Activated naive CD8-positive, alpha-beta T cell treated with anti-CD3 and anti-CD28 coated beads, Interleukin-2, amount 50 U/mL, for 16 hours (primary cell): ENCODE results near the gene CHAMP1.
"Not testable (repeated sequence)": the region's sequence is repeated elsewhere in the genome, so short reads cannot be mapped to it uniquely, and the experiment has no call there.

Source experiments
- DNase-seq: peaks from one replicate; pipeline ENCODE4 v3.0.0-alpha.2; 2020; ENCODE audit warnings: low read depth, low spot score

The CHAMP1 gene

DNA sequence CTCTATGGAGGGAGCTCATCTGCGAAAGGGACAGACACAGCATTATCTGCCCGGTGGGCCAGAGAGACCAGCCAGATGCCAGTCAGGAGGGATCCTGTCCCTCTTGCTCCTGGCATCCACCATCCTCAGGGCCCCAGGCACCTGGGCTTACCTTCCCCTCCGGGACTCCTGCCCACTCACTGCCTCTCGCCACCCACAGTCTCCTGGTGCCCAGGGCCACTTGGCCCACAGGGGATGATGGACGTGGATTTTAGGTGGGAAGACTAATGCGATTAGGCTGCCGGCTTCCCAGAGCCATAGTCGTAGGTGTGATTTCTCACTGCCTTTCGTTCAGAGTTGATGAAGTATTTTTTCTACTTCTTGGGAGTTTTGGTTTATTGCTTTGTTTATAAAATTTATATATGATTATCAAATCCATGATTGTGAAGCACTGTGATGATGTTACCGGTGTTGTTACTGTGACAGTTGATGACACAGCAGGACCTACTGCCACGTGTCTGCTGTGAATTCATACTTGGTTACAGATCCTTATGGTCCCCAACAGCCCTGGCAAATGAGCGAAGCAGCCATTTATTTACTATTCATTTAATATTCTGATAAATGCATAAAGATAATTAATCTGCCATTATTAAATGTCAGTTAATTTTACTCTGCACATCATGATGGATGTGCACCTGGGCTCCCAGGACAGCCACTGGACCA lies 14.5 kb upstream of the CHAMP1 start:
- no peak for DNase-seq

DNA sequence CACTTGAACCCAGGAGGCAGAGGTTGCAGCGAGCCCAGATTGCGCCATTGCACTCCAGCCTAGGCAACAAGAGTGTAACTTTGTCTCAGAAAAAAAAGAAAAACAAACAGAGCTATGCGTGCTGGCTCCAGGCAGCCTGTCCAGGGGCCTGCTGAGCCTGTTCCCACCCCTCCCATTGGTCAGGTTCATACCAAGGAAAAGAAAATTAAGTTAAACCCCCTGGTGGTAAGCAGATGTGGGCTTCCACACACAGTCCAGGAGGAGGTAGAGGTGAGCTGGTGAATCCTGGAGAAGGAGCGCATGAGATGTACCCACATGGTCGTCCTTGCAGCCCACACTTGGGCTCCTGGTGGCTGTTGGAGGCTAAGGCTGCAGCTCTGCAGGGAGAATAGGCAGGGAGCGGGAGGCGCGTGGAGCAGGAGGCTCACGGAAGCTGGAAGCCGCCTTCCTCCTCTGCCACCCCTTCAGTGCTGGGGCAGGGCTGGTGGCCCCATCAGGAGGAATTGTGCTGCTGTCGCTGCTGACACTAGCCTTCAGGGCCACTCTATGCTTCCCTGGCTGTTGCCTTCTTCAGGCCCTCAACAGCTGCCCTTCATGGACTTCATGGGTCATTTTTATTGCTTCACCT lies 10.5 kb upstream of the CHAMP1 start:
- DNase-seq, result no peak

DNA sequence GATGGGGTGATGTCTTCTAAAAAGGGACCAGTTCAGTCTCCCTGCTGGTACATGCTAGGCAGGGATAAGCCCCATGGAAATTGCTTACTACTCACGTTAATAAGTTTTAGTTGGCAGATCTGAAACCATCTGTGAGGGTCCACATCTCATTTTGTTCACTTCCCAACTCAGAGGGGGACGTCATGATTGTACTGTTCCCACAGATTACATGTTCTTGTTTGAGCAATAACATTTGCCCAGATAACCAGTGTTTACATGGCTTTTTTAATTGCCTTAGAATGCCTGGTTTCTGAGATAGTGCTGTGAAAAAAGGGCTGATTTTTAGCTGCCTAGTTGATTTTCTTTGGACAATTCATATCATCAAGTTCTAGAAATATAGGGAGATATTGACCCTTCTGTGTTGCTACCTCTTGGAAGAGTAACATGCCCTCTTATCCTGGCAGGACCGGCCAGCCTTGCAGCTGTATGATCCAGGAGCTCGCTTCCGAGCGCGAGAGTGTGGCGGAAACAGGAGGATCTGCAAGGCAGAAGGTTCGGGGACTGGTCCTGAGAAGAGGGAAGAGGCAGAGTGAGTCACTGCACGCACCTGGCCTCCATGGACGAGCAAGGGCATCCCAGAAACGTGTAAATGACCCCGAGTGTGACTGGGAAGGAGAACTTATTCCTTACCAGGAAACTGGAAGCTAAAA lies 9.8 kb upstream of the CHAMP1 start:
- DNase-seq, result no peak

DNA sequence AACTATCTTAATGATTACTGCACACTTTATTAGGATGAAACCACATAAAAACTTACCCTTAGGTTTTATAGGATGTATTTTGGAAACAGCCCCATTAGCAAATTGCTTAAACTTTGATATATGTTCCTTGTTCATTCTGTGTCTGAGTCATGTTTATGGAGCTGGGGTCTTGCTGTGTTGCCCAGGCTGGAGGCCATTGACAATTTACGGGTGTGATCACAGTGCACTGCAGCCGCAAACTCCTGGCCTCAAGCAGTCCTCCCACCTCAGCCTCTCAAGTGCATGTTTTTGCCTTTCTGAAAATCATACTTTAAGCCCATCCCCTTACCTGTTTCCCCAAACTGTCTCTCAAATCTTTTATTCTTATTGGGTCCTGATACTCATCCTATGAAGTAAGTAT lies 5.2 kb upstream of the CHAMP1 start:
- no peak for DNase-seq

DNA sequence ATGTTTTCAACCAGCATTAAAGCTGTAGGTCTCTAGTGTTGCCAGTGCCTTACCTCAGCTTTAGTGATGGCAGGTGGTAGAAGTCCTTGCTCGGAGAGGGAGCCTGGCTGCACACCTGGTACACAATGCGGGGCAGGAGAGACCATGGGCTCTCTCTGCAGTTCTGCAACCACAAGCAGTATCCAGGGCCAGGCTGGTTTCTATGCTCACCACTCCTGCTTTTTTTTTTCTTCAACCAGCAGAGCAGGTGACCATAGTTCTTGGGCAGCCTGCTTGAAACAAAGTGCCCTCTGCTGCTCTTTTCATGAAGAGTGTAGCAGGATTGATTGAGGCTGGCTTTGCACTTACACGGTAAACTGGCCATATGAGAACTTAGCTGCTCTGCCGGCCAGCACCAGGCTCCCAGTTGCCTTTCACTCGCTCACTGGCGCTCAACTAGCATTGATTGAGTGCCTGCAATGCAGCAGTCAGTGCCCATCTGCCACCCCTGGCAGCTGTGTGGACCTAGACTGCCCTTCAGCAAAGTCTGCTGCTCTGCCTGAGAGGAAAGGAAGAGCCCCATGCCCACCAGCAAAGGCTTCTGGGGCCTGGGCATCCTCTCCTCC lies 4.4 kb upstream of the CHAMP1 start:
- DNase-seq, result no peak

DNA sequence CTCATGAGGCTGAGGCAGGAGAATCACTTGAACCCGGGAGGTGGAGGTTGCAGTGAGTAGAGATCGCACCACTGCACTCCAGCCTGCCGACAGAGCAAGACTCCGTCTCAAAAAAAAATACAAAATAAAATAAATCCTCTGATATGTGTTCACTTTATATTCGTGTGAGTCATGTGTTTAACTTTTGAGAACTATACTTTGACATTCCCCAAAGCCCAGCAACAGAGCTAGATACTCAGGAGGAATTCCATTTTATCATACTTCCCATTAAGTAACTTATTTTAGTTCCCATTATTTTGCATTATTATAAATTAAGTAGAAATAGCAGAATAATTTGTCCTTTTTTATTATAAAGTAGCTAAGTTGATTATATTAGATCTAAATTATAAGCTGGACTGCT lies 3.3 kb upstream of the CHAMP1 start:
- DNase-seq, result no peak

DNA sequence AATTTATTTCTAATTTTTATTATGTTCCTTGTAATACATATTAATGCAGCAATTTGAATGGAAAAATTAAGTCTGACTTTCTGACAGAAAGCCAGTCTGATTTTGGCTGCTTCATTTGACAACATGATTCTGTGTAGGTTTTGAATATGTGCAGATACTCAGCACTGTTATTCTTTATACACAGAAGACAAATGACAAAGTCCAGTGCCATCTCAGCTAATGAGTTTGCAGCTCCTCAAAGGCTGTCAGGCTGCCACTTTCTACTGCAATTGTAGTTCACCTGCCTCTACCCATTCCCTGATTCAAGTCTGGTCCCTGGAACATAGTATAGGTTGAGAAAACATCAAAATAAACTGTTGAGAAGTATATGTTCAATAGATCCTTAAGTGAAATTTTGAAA lies 2.9 kb upstream of the CHAMP1 start:
- DNase-seq, result no peak

DNA sequence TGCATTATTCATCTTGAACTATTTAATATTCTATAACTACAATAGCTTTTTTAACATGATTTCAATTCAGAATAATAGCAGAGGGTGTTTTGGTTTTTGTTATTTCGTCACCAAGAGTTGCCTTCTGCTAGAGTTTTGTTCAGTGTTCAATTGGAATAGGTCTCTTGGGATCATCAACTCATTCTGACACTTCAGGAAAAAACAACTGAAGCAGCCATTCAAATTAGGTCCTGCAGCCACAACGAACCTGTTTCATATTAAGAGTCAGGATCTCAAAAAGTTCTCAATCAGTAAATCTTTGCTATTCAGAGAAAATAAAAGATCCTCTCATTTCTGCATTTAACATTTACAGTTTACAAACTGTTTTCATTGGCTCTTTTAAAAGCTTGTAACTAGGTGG lies 2.4 kb upstream of the CHAMP1 start:
- DNase-seq, result no peak

DNA sequence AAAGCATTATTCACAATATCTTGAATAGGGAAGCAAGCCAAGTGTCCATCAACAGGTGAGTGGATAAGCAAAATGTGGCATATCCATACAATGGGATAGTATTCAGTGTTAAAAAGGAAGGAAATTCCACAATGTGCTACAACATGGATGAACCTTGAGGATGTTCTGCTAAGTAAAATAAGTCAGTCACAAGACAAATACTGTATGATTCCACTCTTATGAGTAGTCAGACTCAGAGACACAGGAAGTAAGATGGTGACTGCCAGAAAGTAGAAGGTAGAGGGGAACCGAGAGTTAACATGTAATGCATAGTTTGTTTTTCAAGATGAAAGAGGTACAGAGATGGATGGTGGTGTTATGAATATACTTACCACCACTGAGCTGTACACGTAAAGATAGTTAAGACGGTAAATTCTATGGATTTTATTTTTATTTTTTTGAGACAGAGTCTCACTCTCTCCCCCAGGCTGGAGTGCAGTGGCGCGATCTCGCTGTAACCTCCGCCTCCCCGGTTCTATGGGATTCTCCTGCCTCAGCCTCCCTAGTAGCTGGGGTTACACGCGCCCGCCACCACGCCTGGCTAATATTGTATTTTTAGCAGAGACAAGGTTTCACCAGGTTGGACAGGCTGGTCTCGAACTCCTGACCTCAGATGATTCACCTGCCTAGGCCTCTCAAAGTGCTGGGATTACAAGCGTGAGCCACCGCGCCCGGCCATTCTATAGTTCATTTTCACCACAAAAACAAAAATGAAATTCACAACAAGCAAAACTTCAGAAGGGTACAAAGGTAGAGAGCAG lies 1.0 kb upstream of the CHAMP1 start:
- no peak for DNase-seq

DNA sequence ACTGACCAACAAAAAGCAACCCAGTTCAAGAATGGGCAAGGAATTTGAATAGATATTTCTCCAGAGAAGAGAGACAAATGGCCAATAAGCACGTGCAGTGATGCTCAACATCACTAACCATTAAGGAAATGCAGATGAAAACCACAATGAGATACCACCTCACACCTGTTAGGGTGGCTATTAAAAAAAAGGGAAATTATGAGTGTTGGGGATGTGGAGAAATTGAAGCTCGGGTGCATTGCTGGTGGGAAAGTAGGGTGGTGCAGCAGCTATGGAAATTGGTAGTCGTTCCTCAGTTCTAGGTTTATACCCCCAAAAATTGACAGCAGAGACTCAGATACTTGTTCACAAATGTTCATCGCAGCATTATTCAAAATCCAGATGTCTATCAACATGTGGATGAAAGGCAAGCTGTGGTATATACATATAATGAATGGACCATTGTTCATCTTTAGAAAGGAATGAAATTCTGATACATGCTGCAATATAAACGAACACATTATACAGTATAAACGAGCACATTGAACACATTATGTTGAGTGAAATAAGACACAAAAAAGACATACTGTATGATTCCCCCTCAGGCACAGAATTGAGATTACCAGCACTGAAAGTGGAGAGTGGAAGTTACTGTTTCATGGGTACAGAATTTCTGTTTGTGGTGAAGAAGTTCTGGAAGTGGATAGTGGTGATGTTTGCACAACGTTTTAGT lies 927 bp downstream of the CHAMP1 start:
- no peak for DNase-seq

DNA sequence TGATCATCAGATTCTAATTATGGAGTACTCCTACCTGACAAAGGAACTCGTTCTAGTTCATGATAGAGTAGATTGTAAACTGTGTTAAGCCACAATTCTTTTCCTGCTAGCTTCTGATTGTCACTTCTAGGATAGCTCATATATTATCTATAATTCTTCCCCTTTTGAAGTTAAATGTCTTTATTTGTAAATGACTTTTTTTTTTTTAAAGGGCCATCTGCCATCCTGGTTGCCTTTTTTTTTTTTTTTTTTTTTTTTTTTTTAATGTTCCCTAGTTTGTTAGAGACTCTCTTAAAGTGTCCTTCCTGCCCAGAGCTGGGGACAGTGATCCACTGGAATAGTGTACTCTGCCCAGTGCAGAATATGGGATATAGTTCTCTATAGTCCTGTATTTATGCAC lies 4.3 kb downstream of the CHAMP1 start:
- no peak for DNase-seq

DNA sequence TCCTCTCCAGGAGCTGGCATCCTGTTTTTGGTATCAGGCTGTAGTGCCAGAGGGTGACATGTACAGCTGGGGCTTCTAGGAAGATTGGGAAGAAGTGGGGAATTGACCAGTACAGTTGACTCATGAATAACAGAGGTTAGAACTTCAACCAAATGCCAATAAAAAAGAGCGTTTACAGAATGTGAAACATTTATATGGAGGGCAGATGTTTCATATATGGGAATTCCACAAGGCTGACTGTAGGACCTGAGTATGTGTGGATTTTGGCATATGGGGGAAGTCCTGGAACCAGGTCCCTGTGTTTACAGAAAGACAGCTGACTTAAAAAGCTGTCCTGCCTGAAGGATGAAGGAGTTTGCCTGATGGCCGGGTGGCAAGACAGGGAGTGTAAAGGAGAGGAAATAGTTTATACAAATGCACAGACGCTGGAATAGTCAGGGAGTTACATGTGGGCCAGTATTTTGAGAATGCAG lies 5.2 kb downstream of the CHAMP1 start:
- no peak for DNase-seq

DNA sequence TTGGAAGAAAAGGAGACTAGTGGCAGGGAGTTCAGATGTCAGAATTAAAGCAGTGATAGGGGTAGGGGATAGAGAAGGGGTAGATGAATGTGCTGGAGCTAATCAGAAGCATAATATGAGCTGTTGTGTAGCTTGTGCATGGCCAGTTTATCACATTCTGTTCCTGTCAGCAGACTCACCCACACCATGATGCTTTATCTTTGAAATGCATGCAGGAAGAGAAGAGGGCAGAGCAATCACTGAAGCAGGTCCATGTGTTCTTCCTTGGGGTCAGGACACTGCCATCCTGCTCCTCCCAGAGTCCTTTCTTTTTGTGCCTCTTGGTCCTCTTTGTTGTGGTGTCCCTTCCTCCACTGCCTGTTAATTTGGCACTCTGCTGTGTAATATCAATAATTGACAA lies 5.8 kb downstream of the CHAMP1 start:
- no peak for DNase-seq

DNA sequence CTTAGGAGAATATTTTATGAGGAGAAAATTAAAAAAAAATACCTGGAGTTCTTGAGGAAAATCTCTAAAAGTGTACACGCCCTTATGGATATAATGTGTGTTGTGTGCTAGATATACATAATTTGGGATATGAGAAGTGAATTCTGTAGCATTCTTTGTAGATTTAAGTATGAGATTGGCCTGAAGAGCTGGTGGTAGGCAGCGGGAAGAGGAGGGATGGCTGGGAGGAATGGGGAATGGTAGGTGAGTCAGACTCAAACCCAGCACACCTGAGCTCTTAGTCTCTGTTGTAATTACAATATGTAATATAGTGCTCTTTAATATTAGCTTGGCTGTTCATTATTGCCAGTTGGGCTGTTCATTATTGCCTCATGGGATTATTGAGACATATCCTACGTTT lies 7.0 kb downstream of the CHAMP1 start:
- no peak for DNase-seq

DNA sequence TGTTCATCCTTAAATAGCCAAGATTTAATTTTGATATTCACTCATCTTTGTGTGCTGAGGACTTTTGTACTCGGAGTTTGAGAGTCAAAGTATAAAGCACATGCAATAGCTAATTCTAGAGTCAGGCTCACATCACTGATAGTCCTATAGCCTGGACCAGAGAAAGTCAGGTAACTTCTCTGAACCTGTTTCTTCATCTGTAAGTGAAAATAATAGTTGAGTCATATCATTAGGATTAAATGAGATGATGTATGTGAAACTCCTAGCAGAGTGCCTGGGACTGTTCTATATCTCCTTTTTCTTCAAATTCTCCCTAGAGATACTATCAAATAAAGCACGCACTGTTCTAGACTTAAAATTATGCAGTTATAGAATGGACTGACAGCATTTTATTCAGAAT lies 9.0 kb downstream of the CHAMP1 start:
- no peak for DNase-seq

DNA sequence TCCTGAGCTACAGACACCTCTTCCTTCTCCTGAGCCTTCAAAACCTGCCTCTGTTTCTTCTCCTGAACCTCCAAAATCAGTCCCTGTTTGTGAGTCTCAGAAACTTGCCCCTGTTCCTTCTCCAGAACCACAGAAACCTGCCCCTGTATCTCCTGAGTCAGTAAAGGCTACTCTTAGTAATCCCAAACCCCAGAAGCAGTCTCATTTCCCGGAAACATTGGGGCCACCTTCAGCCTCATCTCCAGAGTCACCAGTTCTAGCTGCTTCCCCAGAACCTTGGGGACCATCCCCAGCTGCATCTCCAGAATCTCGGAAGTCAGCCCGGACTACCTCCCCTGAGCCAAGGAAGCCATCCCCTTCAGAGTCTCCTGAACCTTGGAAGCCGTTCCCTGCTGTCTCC lies 10.0 kb downstream of the CHAMP1 start:
- DNase-seq, result no peak

DNA sequence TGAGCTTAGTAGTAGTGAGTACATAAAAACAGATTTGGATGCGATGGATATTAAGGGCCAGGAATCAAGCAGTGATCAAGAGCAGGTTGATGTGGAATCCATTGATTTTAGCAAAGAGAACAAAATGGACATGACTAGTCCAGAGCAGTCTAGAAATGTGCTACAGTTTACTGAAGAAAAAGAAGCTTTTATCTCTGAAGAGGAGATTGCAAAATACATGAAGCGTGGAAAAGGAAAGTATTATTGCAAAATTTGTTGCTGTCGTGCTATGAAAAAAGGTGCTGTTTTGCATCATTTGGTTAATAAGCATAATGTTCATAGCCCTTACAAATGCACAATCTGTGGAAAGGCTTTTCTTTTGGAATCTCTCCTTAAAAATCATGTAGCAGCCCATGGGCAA lies 11.4 kb downstream of the CHAMP1 start:
- no peak for DNase-seq

DNA sequence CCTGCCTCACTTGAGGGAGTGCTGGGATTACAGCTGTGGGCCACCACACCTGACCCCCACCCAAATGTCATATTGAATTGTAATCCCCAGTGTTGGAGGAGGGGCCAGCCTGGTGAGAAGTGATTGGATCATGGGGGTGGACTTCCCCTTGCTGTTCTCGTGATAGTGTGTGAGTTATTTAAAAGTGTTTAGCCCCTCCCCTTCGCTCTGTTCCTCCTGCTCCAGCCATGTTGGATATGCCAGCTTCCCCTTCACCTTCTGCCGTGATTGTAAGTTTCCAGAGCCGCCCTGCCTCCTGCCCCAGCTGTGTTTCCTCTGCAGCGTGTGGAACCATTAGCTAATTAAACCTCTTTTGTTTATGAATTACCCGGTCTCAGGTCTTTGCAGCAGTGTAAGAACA lies 13.7 kb downstream of the CHAMP1 start:
- DNase-seq, result no peak

DNA sequence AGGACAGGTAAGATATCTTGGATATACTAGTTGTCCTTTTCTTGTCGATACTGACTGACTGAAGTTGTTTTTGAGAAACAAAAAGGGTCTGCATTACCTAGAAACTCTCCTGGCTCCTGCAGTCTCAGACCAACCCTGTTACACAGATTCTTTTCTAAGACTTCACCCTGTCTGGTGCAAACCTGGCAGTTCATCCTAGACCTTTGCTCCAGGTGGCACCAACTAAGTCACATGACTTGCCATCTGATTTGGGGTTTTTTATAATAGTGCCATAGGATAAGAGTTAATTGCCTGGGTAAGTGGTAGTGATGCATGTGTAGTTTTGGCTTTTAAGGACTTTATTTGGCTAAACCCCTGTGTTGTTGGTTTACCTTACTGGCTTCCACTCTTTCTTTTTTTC lies 14.3 kb downstream of the CHAMP1 start:
- DNase-seq, result no peak

DNA sequence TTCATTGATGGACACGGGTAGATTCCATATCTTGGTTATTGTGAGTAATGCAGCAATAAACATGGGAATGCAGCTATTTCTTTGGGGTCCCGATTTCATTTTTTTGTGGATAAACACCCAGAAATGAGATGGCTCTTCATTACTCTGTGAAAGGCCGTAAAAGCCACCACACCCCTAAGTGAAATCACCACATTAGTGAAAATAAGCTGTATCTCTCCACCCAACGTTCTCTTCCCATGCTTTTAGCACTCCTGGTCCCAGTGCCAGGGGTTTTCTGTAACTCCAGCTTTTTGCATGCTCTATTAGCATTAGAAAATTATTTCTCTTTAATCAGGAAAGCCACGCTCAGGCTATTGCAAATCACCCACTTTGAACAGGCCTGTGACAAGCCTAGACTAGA lies 15.8 kb downstream of the CHAMP1 start:
- DNase-seq, result no peak

DNA sequence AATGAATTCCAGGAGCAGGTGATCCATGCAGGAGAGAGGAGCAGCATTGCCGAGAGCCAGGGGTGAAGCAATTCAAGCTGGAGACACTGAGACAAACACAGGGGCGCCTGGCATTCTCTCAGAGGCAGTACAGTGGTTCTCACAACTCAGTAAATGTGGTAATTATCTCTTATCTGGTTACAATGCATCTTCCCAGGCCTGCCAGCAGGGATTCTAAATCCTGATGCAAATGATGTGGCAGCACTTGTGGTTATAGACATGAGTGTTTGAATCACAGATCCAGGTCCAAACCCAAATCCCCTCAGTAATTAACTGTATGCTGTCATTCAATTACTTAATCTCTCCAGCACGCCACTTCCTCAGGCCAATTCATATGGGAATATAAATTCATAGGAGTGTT lies 19.6 kb downstream of the CHAMP1 start:
- not testable (repeated sequence) for DNase-seq
